SU-DHL-6 (cell line): ENCODE measurements around the gene ACO2.
"Not testable (repeated sequence)": the region's sequence is repeated elsewhere in the genome, so short reads cannot be mapped to it uniquely, and the experiment has no call there.

Experiments
- EZH2phosphoT487 ChIP-seq: fragments of 200-600 bp; sonication (generic), shearing (Covaris generic); conservative IDR thresholded peaks from 2 replicates; pipeline ENCODE4 v1.6.1; 2018; ENCODE audit warnings: mild to moderate bottlenecking, antibody characterized with exemption, low read length, moderate library complexity, mixed read lengths
- TF ChIP-seq, protein P1 (sequence below): fragments of 200-600 bp; sonication (generic); IDR thresholded peaks from one replicate; pipeline ENCODE4 v1.5.1; 2017; ENCODE audit warnings: antibody characterized with exemption, mild to moderate bottlenecking, low read length, moderate library complexity; ENCODE audit not compliant: insufficient read depth, poor library complexity, severe bottlenecking

DNA sequence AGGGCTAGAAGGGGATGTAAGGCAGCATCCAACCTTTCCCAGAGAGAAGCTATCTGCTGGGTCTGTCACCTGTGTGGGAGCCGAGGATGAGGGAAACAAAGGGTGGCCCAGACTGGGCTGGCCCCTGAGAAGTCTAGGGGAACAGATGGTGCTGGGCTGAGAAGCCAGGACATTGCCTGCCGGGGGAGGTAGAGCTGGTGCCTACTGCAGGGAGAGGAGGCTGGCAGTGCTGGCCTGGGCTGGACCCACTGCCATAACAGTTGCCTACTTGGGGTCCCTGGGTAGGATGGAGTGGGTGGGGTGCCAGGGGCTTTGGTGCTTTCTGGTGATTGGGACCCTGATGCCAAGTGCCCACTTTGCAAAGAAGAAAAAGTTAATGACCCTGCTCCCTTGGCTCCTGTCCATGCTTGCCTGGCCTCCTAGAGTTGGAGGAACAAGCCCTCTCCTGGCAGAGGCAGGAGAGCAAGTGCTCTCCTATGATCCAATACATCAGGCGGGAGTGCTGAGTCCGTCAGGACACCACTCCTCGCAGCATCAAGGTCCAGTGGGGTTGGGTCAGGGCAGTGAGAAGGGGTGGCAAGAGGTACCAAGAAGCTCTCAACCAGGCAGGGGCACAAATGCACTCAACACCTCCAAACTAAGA lies 34.4 kb upstream of the ACO2 start:
- TF ChIP-seq, protein P1, sequence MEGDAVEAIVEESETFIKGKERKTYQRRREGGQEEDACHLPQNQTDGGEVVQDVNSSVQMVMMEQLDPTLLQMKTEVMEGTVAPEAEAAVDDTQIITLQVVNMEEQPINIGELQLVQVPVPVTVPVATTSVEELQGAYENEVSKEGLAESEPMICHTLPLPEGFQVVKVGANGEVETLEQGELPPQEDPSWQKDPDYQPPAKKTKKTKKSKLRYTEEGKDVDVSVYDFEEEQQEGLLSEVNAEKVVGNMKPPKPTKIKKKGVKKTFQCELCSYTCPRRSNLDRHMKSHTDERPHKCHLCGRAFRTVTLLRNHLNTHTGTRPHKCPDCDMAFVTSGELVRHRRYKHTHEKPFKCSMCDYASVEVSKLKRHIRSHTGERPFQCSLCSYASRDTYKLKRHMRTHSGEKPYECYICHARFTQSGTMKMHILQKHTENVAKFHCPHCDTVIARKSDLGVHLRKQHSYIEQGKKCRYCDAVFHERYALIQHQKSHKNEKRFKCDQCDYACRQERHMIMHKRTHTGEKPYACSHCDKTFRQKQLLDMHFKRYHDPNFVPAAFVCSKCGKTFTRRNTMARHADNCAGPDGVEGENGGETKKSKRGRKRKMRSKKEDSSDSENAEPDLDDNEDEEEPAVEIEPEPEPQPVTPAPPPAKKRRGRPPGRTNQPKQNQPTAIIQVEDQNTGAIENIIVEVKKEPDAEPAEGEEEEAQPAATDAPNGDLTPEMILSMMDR, result not testable (repeated sequence)
- TF ChIP-seq EZH2phosphoT487, result not testable (repeated sequence)
